ENCODE measurements around the gene MYLIP. TPM values are rescaled to one million over a fixed set of nuclear protein-coding genes. Genes with fewer than 3 reads are reported as not detected.

MYLIP gene
- total and polyA plus RNA-seq, 2 donors (not counting 1 experiment from before 2014, with no cell fraction given): 2.5 to 7.6 TPM

DNA sequence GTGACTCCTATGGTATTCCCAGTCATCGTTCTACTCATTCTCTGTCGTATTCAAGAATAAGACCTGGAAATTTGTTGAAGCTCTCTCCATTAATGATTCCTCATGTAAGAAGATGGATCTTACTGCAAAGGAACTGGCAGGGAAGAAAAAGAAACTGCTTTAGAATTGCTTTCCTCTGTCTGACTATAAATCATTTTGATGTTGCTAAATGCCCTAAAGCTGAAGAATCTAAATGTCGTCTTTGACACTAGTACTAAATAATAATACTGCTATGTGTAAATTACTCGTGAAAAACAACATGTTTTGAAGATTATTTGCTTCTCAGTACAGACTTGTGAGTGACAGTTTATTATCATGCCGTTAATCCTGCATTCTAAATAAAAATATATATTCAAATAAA lies 20.5 kb upstream of the MYLIP start:
- no peaks in the 10 kb centered on the region for H3K9me3 ChIP-seq (ENCODE audit: control insufficient read depth, insufficient read depth, low read depth, low read length)
- no peaks in the 10 kb centered on the region for H3K36me3 ChIP-seq (ENCODE audit: control insufficient read depth, insufficient read depth, low read length)
- H3K27ac ChIP-seq (ENCODE audit: insufficient read depth, low read length): no peak overlapping the region
- no peak overlapping the region for H3K4me3 ChIP-seq (replicated peaks in 1 of 4; ENCODE audit: control extremely low read depth in 1 of 4, insufficient read depth in 1 of 4, low read depth in 3 of 4, low read length in 4 of 4)
- H3K4me2 ChIP-seq (ENCODE audit: extremely low read depth, insufficient read depth, low read length): no peak overlapping the region
- H2AFZ ChIP-seq (ENCODE audit: low read length): no peak overlapping the region
- no peaks in the 10 kb centered on the region for H3K79me2 ChIP-seq (ENCODE audit: control insufficient read depth, insufficient read depth, low read length)
- no peak for DNase-seq (ENCODE audit: low read depth in 2 of 2)
- TF ChIP-seq, protein P1, sequence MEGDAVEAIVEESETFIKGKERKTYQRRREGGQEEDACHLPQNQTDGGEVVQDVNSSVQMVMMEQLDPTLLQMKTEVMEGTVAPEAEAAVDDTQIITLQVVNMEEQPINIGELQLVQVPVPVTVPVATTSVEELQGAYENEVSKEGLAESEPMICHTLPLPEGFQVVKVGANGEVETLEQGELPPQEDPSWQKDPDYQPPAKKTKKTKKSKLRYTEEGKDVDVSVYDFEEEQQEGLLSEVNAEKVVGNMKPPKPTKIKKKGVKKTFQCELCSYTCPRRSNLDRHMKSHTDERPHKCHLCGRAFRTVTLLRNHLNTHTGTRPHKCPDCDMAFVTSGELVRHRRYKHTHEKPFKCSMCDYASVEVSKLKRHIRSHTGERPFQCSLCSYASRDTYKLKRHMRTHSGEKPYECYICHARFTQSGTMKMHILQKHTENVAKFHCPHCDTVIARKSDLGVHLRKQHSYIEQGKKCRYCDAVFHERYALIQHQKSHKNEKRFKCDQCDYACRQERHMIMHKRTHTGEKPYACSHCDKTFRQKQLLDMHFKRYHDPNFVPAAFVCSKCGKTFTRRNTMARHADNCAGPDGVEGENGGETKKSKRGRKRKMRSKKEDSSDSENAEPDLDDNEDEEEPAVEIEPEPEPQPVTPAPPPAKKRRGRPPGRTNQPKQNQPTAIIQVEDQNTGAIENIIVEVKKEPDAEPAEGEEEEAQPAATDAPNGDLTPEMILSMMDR (conservative IDR thresholded peaks at IDR 0.05 in 1 of 2, IDR thresholded peaks at IDR 0.05 in 1 of 2; ENCODE audit: low read depth in 1 of 2, low read length in 2 of 2): no peak
- TF ChIP-seq EZH2 (IDR thresholded peaks at IDR 0.05; ENCODE audit: low read length, missing control alignments): no peak
- H3K9ac ChIP-seq (ENCODE audit: insufficient read depth, low read length): no peak overlapping the region
- H3K27me3 ChIP-seq (ENCODE audit: control insufficient read depth, insufficient read depth, low read length): no peaks in the 10 kb centered on the region
- no peaks in the 10 kb centered on the region for H4K20me1 ChIP-seq (ENCODE audit: control insufficient read depth, extremely low read depth, insufficient read depth, low read length)
- no peaks in the 10 kb centered on the region for H3K4me1 ChIP-seq (ENCODE audit: control insufficient read depth, extremely low read depth, insufficient read depth, low read length)

DNA sequence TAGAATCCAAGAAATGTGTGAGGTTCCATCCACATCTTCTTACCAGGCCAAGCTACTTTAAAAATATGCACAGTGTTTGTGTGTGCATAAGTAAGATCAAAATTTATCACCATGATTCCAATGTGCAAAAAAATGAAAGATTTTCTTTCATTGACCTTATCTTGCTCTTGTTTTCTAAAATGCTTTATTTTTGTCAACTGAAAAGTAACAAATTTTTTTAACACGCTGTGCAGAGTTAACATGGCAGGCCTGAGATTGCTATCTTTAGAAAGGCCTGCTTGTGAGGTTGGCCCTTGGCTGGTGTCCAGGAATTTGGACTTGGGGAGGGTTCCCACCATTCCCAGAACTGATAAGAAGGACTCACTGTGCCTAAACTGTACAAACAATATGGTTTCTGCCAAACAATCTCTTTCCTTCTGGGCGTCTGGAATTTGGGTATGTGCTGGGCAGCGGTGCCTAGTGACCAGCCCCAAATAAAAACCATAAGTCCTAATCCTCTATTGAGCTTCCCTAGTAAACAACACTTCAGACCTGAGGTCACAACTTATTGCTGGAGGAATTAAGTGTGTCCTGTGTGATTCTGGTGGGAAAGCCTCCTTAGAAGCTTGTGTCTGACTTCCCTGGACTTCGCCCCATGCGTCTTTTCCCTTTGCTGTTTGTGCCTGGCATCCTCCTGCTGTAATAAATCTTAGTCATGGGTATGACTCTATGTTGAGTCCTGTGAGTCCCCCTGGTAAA lies 19.8 kb upstream of the MYLIP start:
- no peak overlapping the region for H2AFZ ChIP-seq (ENCODE audit: low read length)

DNA sequence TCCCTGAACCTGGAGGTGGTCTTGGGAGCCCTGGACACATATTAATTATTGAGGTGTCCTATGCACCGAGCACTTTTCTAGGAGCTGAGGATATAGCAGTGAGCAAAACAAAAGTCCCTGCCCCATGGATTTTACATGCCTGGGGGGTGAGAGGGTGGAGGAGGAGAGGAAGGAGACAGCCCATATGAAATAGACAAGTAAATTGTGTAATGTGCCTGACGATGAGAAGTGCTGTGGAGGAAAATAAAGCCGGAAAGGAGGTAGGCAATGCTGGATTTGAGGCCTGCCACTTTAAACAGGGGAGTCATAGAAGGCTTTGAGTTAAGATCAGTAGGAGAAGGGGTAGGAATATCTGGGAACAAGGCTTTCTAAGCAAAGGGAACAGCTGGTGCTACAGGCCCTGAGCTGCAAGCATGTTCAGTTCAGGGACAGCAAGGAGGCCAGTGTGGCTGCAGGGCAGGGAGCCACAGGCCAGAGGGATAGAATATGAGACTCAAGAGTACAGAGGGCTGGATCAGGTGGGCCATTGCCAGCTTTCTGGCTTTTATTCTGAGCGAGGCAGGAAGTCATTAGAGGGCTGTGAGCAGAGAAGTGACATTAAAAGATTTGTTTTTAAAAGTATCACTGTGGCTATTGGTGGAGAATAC lies 19.1 kb upstream of the MYLIP start:
- TF ChIP-seq, protein P1 (conservative IDR thresholded peaks at IDR 0.05 in 1 of 2, IDR thresholded peaks at IDR 0.05 in 1 of 2; ENCODE audit: low read depth in 1 of 2, low read length in 2 of 2): no peak
- no peak for TF ChIP-seq EZH2 (IDR thresholded peaks at IDR 0.05; ENCODE audit: low read length, missing control alignments)
- Histone ChIP-seq H3K4me2 (ENCODE audit: extremely low read depth, insufficient read depth, low read length) (no peak overlapping the region), H3K36me3 (ENCODE audit: control insufficient read depth, insufficient read depth, low read length) (no peaks in the 10 kb centered on the region), H3K9me3 (ENCODE audit: control insufficient read depth, insufficient read depth, low read depth, low read length) (no peaks in the 10 kb centered on the region), H3K27ac (ENCODE audit: insufficient read depth, low read length) (no peak overlapping the region), H3K27me3 (ENCODE audit: control insufficient read depth, insufficient read depth, low read length) (no peaks in the 10 kb centered on the region), H3K4me1 (ENCODE audit: control insufficient read depth, extremely low read depth, insufficient read depth, low read length) (no peaks in the 10 kb centered on the region), H3K79me2 (ENCODE audit: control insufficient read depth, insufficient read depth, low read length) (no peaks in the 10 kb centered on the region), H2AFZ (ENCODE audit: low read length) (no peak overlapping the region), H3K4me3 (replicated peaks in 1 of 4; ENCODE audit: control extremely low read depth in 1 of 4, insufficient read depth in 1 of 4, low read depth in 3 of 4, low read length in 4 of 4) (no peak overlapping the region), H4K20me1 (ENCODE audit: control insufficient read depth, extremely low read depth, insufficient read depth, low read length) (no peaks in the 10 kb centered on the region), H3K9ac (ENCODE audit: insufficient read depth, low read length) (no peak overlapping the region)
- DNase-seq (ENCODE audit: low read depth in 2 of 2): no peak

More for the DNA sequence above, 19.8 kb upstream of the MYLIP start:
- H3K4me2 ChIP-seq (ENCODE audit: extremely low read depth, insufficient read depth, low read length): no peak overlapping the region
- no peaks in the 10 kb centered on the region for H3K9me3 ChIP-seq (ENCODE audit: control insufficient read depth, insufficient read depth, low read depth, low read length)
- H3K4me1 ChIP-seq (ENCODE audit: control insufficient read depth, extremely low read depth, insufficient read depth, low read length): no peaks in the 10 kb centered on the region
- no peaks in the 10 kb centered on the region for H3K79me2 ChIP-seq (ENCODE audit: control insufficient read depth, insufficient read depth, low read length)
- DNase-seq (ENCODE audit: low read depth in 2 of 2): peak in 1 of 2 donors; percentile 5
- no peak overlapping the region for H3K27ac ChIP-seq (ENCODE audit: insufficient read depth, low read length)
- H3K4me3 ChIP-seq (replicated peaks in 1 of 4; ENCODE audit: control extremely low read depth in 1 of 4, insufficient read depth in 1 of 4, low read depth in 3 of 4, low read length in 4 of 4): no peak overlapping the region
- no peak overlapping the region for H3K9ac ChIP-seq (ENCODE audit: insufficient read depth, low read length)
- no peaks in the 10 kb centered on the region for H3K27me3 ChIP-seq (ENCODE audit: control insufficient read depth, insufficient read depth, low read length)
- H4K20me1 ChIP-seq (ENCODE audit: control insufficient read depth, extremely low read depth, insufficient read depth, low read length): no peaks in the 10 kb centered on the region
- TF ChIP-seq EZH2 (IDR thresholded peaks at IDR 0.05; ENCODE audit: low read length, missing control alignments): no peak
- TF ChIP-seq, protein P1 (conservative IDR thresholded peaks at IDR 0.05 in 1 of 2, IDR thresholded peaks at IDR 0.05 in 1 of 2; ENCODE audit: low read depth in 1 of 2, low read length in 2 of 2): no peak
- H3K36me3 ChIP-seq (ENCODE audit: control insufficient read depth, insufficient read depth, low read length): no peaks in the 10 kb centered on the region

All from fibroblast of lung (primary cell).